OCI-LY7 (cell line): Measurements from ENCODE around the gene C12orf43.

ENCODE experiments used
- EZH2phosphoT487 ChIP-seq: fragments of 200-600 bp; sonication (generic); IDR thresholded peaks from 2 replicates; pipeline ENCODE4 v1.6.1; 2018; ENCODE audit warnings: low read depth, borderline replicate concordance, mild to moderate bottlenecking, mixed run types, antibody characterized with exemption, low read length, moderate library complexity, mixed read lengths
- TF ChIP-seq, protein P1 (sequence below): fragments of 200-600 bp; sonication (generic); conservative IDR thresholded peaks from 2 replicates; pipeline ENCODE4 v1.5.1; 2014; ENCODE audit warnings: mild to moderate bottlenecking, antibody characterized with exemption, low read length, moderate library complexity, mixed read lengths

- TF ChIP-seq, protein P1, sequence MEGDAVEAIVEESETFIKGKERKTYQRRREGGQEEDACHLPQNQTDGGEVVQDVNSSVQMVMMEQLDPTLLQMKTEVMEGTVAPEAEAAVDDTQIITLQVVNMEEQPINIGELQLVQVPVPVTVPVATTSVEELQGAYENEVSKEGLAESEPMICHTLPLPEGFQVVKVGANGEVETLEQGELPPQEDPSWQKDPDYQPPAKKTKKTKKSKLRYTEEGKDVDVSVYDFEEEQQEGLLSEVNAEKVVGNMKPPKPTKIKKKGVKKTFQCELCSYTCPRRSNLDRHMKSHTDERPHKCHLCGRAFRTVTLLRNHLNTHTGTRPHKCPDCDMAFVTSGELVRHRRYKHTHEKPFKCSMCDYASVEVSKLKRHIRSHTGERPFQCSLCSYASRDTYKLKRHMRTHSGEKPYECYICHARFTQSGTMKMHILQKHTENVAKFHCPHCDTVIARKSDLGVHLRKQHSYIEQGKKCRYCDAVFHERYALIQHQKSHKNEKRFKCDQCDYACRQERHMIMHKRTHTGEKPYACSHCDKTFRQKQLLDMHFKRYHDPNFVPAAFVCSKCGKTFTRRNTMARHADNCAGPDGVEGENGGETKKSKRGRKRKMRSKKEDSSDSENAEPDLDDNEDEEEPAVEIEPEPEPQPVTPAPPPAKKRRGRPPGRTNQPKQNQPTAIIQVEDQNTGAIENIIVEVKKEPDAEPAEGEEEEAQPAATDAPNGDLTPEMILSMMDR: peak; percentile 59
- TF ChIP-seq EZH2phosphoT487: no peak
Observed at GRCh38 chr12:121013715-121014114, 2.6 kb downstream of the C12orf43 start.
